ENCODE data around the gene SORCS3.
A peak's percentile ranks its signal among the peaks of the same experiment; 100 is the strongest.

SORCS3 gene

DNA sequence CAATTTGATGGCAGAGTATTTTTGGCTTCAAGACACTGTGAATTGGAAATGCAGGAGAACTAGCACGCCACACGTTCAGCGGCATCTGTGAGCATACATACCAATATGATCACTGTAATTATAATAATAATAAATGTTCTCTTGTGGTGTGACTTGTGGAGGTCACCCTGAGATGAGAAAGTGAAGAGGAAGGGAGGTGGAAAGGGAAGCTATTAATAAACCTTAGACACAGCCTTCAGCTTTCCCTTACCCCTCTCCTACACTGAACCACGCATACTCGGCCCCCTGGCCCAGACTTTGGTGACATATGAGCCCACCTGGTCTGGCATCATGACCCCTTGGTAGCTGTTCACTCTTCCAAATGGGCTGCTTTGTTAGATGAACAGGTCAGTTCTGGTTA, 139.1 kb downstream of the SORCS3 start:
- no peak for DNase-seq

DNA sequence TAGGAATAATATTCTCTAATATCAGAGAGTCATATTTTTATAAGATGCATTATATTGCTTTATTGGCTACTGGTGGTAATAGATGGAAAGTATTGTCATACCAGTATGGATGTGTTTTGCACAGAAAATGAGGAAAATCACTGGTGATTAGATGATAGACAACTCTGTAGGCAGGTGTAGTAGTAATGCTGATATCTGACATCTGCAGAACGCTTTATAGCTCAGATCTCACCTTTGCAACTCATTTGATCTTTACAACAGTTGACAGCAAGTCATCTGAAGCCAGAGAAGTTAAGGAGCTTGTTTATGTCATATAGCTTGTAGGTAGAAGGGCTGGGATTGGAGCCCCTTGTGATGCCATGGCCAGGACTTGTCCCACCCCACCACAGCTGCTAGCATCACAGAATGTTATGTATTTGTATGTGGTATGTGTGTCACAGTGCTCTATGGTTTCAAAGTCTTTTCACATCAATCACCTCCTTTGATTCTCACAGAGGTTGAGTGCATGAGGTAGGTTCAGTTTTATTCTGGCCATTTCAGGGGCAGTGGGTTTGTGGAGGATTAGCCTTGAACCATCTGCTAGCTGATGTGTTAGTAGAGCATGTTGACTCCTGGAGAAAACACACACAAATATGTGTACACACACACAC, 140.0 kb downstream of the SORCS3 start:
- no peak for DNase-seq

DNA sequence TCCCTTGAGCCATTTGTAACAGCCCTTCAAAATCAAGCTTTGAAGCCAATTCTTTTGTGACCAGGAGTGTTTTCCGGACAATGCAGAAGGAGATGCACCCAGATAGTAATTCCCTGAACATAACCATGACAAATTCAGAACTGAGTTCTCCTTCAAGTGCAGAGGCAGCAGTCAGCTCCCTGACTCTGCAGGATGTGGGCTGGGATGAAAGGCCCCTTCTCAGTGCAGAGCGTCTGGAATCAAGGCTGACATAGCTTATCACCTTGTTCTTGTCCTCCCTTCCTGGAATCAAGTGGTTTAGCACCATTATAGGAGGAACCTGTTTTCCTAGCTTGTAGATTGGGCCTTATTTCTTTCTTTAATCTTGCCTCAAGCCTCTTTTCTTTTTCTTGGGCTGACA, 143.4 kb downstream of the SORCS3 start:
- DNase-seq: no peak

DNA sequence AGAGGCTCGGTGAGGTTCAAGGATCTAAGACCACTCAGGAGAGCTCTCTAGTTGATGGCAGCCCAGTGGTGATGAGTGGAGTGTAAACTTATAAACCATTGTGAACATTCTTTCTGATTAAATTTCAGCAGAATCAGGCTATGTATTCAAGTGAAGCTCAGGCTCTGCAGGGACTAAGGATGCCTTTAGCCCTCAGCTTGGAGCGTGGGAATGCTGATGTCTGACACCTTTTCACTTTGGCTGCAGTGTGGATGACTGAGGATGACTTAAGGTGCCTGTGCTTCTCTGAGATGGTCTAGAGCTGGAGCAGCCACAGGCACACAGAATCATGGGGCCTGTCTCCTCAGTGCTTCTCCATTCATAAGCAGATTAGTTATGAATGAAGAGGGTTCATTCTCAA, 150.4 kb downstream of the SORCS3 start:
- no peak for DNase-seq

DNA sequence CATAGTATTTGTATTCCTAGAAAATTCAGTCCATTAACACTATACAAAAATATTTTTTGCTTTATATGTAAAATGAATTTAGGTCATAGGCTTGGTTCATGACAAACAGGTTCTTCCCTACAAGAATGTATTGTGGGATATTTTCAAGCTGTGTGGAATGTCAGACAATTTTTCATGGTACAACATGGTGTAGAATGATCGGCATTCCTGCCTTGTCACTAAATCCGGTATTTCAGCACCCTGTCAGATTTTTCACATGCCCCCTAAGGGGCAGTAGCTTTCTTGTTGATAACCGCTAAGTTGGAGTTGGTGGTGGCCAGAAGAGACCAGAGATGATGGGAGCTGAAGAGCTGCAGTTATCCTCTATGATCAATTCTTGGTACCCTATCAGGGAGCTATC, 154.3 kb downstream of the SORCS3 start:
- no peak for DNase-seq

DNA sequence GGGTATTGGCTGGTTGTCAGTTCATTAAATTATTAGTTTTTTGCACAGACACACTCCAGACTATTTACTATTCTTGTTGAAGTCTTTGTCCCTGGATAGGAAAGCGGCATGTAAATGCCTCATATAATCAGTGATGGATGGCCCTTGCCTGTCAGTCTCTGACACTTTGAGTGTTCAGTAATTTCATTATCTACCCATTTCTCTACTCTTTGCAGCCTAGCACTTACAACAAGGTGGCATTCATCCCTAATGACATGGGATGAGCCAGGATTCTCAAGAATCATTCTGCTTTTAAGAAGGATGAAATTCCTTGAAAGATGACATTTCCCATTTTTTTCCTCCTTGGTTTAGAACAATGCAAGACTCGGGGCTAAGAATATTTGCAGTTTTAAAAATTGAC, 155.7 kb downstream of the SORCS3 start:
- DNase-seq: no peak

DNA sequence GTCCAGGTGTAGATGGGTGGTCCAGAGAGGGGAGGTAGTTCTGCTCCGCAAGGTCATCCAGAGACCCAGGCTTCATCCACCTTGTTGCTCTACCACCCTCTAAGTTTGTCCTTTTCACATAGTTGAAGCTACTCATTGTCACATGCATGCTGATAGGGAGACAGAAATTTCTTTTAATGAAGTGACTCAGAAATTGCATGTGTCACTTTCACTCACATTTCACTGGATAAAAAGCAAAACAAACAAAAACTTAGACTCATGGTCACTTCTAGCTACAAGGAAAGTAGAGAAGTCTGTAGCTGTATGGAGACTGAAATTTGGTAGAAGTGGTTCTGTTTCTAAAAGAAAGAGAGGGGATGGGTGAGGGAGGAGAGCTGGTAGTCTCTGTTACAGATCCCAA, 161.9 kb downstream of the SORCS3 start:
- no peak for DNase-seq

DNA sequence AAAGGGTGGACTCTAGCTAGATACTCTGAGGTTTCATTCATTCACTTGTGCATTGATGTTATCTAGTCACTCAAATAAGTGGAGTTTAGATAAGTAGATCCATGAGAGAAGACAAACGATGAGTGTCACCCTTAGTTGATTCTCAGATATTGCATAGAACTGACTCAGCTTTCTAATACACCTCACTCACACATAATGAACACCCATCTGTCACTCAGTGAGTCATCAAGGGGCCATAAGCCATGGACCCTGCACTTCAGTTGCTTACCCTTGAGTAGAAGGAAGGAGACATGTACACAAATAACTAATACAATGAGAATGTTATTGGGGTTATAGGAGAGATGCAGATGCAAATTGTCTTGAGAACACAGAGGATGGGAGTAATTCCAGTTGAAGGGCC, 163.8 kb downstream of the SORCS3 start:
- DNase-seq: no peak

DNA sequence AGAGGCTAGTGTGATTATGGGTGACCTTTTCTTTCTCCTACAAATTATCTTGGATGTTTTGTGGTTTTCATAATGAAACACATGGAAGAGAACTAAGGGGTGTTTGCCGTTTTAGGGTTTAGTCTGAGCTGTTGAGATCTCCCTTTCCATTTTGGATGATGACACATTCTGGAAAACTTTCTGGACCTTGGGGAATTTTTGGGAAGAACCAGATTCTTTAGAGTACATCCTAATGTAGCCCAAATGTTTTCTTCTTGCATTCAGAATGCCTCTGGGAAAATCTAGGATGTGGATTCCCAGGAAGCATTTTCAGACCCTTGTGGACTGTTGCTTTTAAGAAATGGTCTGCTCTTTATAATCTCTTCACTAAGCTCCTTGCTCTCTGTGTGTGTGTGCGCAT, 165.7 kb downstream of the SORCS3 start:
- no peak for DNase-seq

DNA sequence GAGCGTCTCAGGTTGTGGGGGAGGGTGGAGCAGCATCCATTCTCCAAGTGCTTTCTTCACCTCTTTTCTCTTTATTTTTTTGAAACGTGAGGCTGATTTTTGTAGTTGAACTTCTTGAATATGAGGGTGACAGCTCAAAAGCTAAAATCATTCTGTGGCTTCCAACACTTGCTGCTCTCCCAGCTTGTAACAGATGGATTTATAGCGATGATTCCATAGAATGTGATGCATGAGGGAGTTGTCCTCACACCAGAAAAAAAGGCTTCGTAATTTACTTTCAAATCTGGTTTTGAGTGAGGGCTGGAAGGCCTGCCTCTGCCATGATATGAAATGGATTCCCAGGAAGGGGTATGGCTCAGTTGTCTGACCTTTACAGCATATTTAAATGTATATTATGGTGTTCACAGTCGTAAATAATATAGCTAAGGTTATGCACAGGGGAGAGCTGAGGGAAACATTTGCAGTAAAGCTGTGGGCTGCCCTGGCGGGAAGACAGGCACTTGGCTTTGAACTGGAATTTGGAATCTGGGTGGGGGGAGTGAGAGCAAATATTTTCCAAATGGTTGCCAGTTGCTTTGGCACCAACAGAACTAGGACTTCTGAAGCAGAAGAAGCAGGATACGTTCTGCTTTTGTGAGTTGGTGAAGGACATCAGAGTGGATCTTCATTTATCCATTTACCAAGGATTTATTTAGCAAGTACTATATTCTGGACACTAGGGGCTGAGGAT, 166.7 kb downstream of the SORCS3 start:
- no peak for DNase-seq

DNA sequence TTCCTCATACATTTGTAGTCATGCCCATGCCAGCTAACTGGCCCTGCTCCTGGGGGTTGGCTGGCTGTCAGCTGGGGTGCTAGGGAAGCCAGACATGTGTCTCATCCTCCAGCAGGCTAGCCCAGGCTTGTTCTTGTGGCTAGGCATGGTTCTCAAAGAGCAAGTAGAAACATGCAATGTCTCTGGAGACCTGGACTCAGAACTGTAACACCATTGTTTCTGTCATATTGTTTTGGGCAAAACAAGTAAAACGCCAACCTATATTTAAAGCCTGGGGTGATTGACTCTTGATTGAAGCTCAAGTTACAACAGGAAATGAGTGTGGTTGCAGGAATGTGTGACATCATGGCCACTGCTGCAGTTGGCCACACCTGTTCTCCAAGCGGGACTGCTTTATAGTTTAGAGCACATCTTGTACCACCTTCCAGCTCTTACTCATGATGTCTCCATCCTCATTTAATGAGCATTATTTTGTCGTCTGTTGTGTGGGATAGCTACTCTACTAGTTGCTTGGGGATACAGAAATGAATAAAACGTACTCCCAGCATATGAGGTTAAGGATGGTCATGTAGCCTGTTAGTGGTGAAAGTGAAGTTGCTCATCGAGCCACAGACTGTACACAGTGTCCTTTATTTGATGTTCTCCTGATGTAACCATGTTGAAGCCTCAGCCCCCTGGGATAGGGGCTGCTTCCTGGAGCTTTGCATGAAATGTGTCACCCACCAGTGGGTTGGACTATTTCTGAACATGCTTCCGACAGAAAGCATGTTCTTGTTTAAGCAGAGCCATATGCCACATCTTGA, 168.4 kb downstream of the SORCS3 start:
- DNase-seq: no peak

DNA sequence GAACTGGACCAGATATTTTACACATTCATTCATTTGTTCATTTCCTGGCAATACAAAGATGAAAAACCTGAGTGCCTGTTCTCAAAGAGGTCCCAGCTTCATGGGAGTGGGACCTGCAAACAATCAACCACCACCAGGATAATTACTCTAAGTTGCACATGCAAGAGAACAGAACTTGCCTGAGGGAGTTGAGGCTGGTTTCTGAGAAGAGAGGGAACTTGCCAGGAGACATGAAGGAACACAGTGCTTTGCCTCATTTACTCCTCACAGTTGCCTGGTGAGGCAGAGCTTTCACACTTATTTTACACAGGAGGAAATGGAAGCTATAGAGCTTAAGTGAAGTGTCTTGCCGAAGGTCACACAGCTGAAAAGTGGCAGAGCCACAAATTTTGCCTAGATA, 170.1 kb downstream of the SORCS3 start:
- DNase-seq: no peak

DNA sequence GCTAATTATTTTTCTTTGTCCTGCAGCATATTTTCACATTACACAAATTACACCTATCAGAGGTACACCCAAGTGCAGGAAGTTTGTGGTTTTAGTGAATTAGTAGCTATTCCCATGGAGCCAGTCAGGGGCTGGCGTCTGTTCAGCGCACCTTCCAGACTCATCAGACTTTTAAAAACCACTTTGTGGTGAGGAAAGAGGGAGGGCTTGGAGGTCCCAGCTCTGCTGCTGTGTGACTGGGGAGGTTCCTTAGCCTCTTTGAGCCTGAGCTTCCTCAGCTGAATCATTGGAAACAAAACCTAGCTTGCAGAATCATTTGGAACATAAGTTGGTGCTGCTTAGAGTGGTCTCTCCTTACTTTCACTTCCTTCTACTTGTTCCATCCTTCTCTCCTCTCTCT, 175.4 kb downstream of the SORCS3 start:
- DNase-seq: no peak

DNA sequence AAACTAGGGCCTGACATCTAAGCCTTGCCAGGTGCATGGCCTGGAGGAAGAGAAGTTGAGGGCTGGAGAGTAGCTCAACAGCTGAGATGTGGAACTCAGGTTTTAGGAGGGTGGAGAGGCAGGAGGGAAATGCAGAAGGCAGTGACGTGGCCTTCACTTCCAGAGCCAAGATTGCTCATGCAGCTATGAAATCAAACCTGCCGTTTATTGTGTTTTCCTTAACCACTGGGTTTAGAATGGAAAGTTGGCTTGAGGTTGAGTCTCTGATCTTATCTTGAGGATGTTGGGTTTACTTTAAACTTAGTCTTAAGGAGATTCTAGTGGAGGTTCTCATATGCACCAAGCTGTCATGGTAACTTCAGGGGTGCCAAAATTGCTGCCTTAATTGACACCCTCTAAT, 178.6 kb downstream of the SORCS3 start:
- no peak for DNase-seq

DNA sequence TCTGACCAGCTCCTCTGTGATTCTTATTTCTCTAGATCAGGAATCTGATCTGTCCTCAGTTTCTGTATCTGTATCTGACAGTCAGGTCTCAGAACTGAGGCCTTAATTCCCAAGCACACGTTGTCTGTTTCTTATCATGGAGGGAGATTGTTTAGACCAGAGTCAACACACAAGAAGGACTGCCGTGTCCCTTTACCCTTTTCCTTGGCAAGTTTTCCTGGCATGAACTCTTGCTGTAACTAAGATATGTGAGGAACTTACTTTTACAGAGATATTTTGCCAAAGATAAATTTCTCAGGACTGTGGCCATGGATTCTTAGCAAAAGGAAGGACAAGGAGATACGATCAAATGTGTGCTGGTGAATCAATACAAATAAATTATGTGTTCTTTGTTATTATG, 181.0 kb downstream of the SORCS3 start:
- no peak for DNase-seq

DNA sequence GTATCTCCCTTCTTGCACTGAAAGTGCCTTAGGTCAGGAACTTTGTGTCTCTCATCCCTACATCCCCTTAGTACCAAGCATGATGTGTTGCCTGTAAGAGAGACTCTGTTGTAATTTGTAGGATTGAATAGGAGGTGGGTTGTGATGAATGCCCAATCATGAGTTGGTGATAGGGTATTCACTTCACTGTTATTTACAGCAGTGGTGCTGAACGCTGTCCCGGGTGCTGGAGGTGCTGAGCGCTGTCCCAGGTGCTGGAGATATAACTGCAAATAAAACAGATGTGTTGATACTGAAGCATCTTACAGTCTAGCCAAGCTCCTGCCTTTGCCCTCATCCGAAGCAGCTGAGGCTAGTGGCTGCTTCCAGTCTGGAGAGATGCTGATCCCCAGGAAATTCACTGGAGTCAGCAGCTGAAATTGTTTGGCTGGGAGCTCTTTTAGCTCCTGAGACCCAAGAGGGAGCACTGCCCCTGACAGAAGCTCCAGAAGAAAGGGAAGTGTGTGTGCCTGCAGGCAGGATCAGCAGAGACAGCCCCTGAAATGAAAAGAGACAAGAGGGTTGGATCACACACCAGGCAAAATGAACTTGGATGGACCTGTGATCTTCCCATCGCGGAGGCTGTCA, 183.4 kb downstream of the SORCS3 start:
- peak; percentile 0 for DNase-seq

DNA sequence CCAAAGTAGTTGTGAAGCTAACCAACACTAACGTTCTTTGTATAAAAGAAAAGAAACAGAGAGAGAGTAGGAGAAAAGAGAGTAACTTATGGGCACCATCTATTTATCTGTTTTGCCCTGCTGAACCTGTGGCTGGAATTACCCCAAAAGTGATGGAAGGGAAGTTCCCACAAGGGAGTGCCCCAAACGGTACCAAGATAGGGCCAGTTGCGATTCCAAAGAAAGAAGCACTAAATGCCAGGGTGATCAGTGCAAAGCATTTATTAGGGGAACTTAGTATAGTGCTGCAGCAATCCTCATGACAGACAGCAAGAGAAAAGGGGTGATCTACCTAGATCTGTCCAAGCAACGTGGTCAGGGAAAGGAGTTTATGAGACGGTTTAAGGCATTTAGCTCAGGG, 190.2 kb downstream of the SORCS3 start:
- no peak for DNase-seq

DNA sequence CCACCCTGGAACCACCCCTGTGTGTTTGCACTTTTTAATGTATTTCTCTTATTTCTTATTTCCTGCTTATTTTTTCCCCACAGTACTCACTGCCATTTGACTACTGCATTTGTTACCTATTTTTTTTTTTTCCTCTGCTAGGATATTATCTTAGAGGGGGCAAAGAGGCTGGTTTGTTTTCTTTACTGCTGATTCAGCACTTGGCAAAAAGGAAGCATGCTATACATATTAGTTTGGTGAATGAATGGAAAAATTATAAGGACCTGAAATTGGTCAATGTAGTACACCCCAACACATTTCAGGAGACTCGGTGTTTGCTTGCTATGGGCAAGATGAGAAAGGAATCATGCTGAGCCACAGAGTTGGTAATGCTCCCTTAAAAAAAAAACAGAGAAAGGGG, 193.5 kb downstream of the SORCS3 start:
- DNase-seq: no peak

DNA sequence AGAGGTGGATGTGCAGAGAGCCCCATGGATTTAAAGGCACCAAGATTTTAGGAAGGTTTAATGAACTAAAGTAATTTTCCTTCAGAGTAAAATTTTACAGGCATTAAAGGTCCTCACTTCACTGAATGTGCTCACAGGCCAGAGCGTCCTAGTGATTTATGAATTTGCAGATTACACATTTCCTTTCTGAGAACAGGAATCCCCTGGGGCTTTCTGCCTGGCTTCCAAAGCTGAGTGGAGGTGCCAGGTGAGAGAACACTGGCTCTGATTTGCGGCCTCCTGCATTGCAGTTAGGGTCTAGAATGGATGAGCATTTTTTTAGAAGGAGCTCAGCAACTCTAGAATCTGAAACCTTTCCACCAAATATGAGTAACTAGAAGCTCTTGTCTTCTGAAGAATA, 194.3 kb downstream of the SORCS3 start:
- no peak for DNase-seq

DNA sequence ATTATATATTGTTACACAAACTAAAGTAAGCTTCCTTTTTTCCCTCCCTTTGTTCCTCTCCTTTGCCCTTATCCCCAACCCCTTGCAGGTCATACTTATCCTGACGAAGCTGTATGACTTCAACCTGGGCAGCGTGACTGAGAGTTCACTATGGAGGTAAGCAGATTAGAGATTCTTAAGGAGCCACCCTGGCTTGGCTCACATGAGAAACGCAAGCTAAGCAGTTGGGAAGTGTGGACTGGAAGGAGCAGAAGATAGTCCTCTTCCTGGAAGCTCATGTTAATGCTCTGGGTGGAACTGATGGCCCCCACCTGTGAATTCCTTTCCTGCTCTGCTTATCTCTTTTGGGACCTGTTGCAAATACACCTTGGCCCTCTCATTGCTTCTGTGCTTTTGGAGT, 201.6 kb downstream of the SORCS3 start:
- no peak for DNase-seq

DNA sequence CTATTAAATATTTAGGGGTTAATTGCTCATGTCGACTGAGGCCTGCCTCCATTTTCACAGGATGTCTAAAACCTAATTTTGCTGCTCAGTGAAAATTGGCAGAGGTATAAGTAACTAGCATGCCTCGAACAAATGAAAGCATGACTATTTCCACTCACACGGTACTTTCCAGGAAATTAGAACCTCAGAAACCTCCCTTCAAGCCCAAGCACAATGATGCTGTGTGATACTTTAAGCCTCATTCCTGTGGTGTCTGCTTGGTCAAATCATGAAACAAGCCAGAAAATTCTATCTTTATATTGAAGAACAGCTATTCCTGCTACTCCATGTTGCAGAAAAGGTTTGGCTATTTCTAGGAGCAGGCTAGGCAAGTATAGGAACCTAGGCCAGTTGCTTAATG, 203.0 kb downstream of the SORCS3 start:
- no peak for DNase-seq

DNA sequence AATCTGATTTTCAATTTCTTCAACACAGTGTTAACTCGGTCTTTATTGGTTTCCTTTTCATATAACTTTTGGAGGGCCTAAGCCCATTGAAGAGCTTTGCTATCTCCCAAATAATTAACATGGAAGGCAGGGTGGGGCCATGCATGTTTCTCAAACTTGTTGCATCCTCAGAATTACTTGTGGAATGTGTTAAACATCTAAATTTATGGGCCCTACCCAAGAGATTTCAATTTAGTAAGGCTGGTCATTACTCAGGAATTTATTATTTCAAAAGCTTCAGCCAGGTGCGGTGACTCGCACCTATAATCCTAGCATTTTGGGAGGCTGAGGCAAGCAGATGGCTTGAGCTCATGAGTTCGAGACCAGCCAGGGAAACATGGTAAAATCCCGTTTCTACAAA, 208.9 kb downstream of the SORCS3 start:
- DNase-seq: no peak

DNA sequence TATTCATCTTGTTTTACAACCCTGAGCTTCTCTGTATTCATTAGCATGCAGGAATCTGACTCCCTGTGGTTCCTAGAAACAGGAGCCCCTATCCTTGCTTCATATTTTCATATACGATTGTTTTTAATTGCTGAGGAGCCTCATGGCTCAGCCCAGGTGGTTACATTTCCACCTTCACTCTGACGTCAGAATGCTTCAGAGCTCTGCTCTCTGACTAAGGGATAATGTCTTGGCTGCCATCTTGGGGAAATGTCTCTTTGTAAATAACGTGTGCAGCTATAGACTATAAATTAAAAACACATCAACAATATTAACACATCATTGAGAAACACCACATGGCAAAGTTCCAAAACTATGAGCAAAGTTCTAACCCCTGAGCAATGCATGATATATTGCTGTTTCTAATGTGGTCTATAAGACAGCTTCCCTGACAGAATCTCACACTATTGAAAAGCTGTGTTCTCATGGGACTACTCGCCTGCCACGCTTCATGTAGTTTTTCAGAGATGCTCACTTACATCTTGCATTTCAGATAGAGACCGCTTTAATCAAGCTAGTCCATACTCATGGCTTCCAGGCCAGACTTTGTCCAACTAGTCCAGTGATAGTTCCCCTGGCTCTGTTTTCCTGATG, 227.0 kb downstream of the SORCS3 start:
- DNase-seq: no peak

All from CD4-positive, alpha-beta T cell treated with Interleukin-21 for 1 hour (primary cell).